Measurements from ENCODE around the gene AGGF1.

DNA sequence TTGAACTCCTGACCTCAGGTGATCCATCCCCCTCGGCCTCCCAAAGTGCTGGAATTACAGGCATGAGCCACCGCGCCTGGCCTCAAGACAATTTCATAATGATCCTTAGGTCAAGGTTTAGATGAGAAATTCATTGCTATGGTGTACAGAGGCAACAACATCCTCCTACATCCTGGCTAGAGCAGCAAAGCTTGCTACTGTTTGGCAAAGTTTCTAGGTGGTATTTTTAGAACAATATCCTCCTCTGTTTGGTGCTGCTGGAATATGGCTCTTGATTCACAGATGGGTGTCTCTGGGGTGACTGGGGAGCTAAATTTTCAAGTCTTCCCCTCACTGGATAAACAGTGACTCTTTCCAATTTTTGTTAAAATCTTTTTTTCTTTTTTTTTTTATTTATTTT lies 46.7 kb upstream of the AGGF1 start:
- no peak for TF ChIP-seq CTCF (IDR thresholded peaks at IDR 0.05; ENCODE audit: insufficient read depth, low read length, poor library complexity, severe bottlenecking)
- TF ChIP-seq EZH2phosphoT487 (conservative IDR thresholded peaks at IDR 0.05; ENCODE audit: low read length), result no peak
